ENCODE data around the gene VCL. TPM values are rescaled to one million over a fixed set of nuclear protein-coding genes. Genes with fewer than 3 reads are reported as not detected.

VCL gene
- total RNA-seq, 4 donors from 2014 or later, result 99.2 to 120 (median 106) TPM

GRCh38 chr10:74153676-74154075 is 155.8 kb downstream of the VCL start:
- Histone ChIP-seq H3K9me3 (no peaks in the 10 kb centered on the region), H3K4me3 (no peak overlapping the region), H3K27ac (peak overlapping the region in 2 of 4 donors; percentile 18 to 52), H3K36me3 (no peaks in the 10 kb centered on the region), H3K4me1 (peaks cover 3 to 44% (median 20%) of the 10 kb centered on the region in 4 donors), H3K27me3 (no peaks in the 10 kb centered on the region)
- no peak for DNase-seq (ENCODE audit: low spot score in 2 of 2)
- TF ChIP-seq POLR2A (IDR thresholded peaks at IDR 0.05) (no peak), EP300 (IDR thresholded peaks at IDR 0.05) (no peak), CTCF (IDR thresholded peaks at IDR 0.05) (no peak)
- 64 to 71% methylated on average over 4 of the region's 4 CpGs for WGBS, 2 donors

DNA sequence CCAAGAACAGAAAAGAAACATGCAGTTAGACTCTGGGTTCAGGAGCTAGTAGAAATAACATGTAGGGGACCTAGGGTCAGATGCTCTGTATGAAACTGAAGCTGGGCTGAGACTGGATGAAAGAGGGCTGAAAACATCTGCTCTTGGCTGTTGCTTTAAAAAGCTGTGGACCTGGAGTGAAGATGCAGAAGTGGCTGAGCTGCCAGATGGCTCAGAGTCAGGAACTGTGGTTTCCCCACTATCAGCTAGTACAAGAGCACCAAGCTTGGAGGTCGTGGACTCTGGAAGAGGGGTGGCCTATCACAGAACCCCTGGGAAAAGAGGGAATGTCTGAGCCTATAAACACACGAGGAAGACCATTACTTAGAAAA is 159.0 kb downstream of the VCL start:
- peaks cover 3 to 27% (median 11%) of the 10 kb centered on the region in 4 donors for H3K4me1 ChIP-seq
- H3K4me3 ChIP-seq, result no peak overlapping the region
- no peaks in the 10 kb centered on the region for H3K9me3 ChIP-seq
- peak overlapping the region in 1 of 4 donors; percentile 10 for H3K27ac ChIP-seq
- DNase-seq (ENCODE audit: low spot score in 2 of 2), result peak in 1 of 2 donors; percentile 45
- H3K27me3 ChIP-seq, result no peaks in the 10 kb centered on the region
- WGBS, 2 donors, result 31 to 33% methylated on average over 2 of the region's 2 CpGs
- TF ChIP-seq EP300 (IDR thresholded peaks at IDR 0.05) (no peak), CTCF (IDR thresholded peaks at IDR 0.05) (no peak), POLR2A (IDR thresholded peaks at IDR 0.05) (no peak)
- H3K36me3 ChIP-seq, result no peaks in the 10 kb centered on the region

DNA sequence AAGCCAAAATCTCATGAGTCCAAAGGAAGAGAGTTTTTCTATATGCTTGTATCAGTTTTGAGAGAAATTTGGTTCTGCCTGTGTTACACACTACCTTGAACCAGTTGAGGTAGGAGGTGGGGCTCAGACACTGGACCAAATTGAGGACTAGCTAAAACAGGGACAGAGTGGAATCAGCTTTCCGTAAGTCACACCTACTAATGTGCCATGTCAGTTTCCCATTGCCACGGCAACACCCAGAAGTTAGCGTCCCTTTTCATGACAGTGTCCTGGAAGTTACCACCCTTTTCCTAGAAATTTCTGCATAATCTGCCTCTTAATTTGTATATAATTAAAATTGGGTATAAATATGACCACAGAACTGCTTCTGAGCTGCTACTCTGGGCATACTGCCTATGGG is 162.1 kb downstream of the VCL start:
- TF ChIP-seq CTCF (IDR thresholded peaks at IDR 0.05) (no peak), POLR2A (IDR thresholded peaks at IDR 0.05) (no peak), EP300 (IDR thresholded peaks at IDR 0.05) (no peak)
- H3K27me3 ChIP-seq, result no peaks in the 10 kb centered on the region
- DNase-seq (ENCODE audit: low spot score in 2 of 2), result no peak
- WGBS, 2 donors, result 94 to 100% methylated on average over 3 of the region's 3 CpGs
- no peak overlapping the region for H3K27ac ChIP-seq
- no peaks in the 10 kb centered on the region for H3K9me3 ChIP-seq
- no peaks in the 10 kb centered on the region for H3K36me3 ChIP-seq
- no peak overlapping the region for H3K4me3 ChIP-seq
- H3K4me1 ChIP-seq, result peaks cover 0 to 19% (median 2%) of the 10 kb centered on the region in 4 donors

DNA sequence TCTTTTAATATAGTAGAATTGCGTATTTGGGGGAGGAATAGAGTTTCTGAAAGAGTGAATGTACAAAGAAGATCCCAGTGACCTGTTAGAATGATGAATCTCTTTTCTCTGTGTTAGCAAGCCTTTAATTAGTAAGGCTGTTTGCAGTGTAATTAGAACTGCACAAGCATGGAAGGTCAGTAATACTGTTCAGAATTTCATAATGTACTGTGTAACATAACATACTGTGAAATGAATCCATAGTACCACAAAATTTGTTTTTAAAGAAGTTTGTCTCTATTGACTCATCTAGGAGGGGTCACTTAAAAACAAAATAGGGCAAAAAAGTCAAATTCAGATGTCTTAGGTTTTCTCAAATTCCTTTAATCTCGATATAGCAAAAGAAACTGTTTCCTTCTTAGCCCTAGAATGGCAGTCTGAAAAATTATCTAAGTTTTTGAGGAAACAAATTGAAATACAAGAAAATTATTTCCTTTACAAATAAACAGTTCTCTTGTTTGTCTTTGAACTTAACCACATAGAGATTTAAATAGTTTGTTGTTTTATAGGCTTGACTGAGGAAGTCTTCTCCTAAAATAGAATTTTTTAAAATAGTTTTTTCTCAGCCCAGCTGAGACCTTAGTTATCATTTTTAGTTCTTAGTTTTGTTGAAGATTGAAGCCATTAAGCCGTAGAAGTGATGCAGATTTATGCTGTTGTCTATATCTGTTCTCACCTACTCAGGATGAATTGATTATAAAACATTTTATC is 165.6 kb downstream of the VCL start:
- no peak for DNase-seq (ENCODE audit: low spot score in 2 of 2)
- no peak overlapping the region for H3K4me3 ChIP-seq
- H3K36me3 ChIP-seq, result no peaks in the 10 kb centered on the region
- peak overlapping the region in 2 of 4 donors; percentile 19 to 66 for H3K27ac ChIP-seq
- H3K9me3 ChIP-seq, result no peaks in the 10 kb centered on the region
- H3K4me1 ChIP-seq, result peaks cover 0 to 18% (median 2%) of the 10 kb centered on the region in 4 donors
- 53% methylated on average over 3 of the region's 3 CpGs for whole genome bisulfite sequencing, 2 donors
- no peaks in the 10 kb centered on the region for H3K27me3 ChIP-seq
- no peak for TF ChIP-seq EP300 (IDR thresholded peaks at IDR 0.05)
- no peak for TF ChIP-seq CTCF (IDR thresholded peaks at IDR 0.05)
- no peak for TF ChIP-seq POLR2A (IDR thresholded peaks at IDR 0.05)

DNA sequence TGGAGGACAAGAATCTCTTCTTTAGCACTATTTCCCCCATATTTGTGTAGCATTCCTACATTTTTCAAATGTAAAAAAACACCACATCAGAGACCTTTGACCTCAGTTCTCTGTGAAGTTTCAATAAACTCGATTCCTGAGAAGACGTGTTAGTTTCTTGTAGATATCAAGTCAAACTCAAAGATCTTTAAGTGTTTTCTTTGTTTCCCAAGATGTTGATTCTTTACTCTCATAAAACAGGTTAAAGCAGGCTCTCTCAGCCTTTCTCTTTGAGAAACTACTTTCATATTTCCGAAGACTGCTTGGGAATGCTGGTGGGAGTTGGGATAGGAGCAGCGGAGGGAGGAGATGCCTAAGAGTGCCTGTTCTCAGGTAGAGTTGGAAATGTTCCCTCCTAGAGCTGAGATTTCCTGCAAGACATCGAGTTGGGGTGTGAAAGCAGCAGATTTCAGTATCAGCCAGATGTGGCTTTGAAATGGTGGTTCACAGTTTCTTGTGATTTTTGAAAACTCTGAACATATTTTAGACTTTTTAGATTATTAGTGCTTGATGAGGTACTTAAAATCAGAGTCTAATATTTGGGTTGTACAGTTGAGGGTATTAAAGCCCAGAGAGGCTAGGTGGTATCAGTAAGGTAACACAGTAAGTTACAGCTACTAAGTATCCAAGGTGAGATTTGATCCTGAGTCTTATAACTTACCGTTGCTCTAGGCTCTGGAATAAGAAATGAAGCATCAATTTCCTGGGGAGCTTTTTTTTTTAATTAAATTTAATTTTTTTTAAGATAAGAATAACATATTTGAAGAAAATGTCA is 167.0 kb downstream of the VCL start:
- peaks cover 0 to 32% (median 9%) of the 10 kb centered on the region in 4 donors for H3K4me1 ChIP-seq
- 49 to 53% methylated on average over 6 of the region's 6 CpGs for WGBS, 2 donors
- no peak for DNase-seq (ENCODE audit: low spot score in 2 of 2)
- H3K27me3 ChIP-seq, result no peaks in the 10 kb centered on the region
- no peak for TF ChIP-seq EP300 (IDR thresholded peaks at IDR 0.05)
- TF ChIP-seq CTCF (IDR thresholded peaks at IDR 0.05), result no peak
- no peak for TF ChIP-seq POLR2A (IDR thresholded peaks at IDR 0.05)
- H3K36me3 ChIP-seq, result no peaks in the 10 kb centered on the region
- H3K9me3 ChIP-seq, result no peaks in the 10 kb centered on the region
- H3K4me3 ChIP-seq, result no peak overlapping the region
- no peak overlapping the region for H3K27ac ChIP-seq
